Measurements from ENCODE around the gene RAET1L. TPM values are rescaled to one million over a fixed set of nuclear protein-coding genes. Genes with fewer than 3 reads are reported as not detected.
"Not testable (repeated sequence)": the region's sequence is repeated elsewhere in the genome, so short reads cannot be mapped to it uniquely, and the experiment has no call there.

The RAET1L gene
- total and polyA plus RNA-seq, 10 of the 15 experiments (the other 5 are each of a cell fraction or from before 2014, with no cell fraction given), result not detected

GRCh38 chr6:149969635-149970034, 55.7 kb downstream of the RAET1L start (continued):
- no peak for TF ChIP-seq ZBTB11 (CRISPR knock-in tag; IDR thresholded peaks at IDR 0.05)
- TF ChIP-seq PKNOX1 (IDR thresholded peaks at IDR 0.05), result no peak
- no peak for TF ChIP-seq ZNF24 (IDR thresholded peaks at IDR 0.05)
- TF ChIP-seq ESRRA (IDR thresholded peaks at IDR 0.05; ENCODE audit: low read length), result no peak
- TF ChIP-seq E2F4 (IDR thresholded peaks at IDR 0.05; ENCODE audit: low read depth, low read length), result no peak
- no peak for TF ChIP-seq MEF2B (IDR thresholded peaks at IDR 0.05; ENCODE audit: partially characterized antibody, poor library complexity, severe bottlenecking)
- no peak for TF ChIP-seq CBX5 (IDR thresholded peaks at IDR 0.05; ENCODE audit: low read depth)
- no peak for TF ChIP-seq WRNIP1 (IDR thresholded peaks at IDR 0.05; ENCODE audit: borderline replicate concordance, low read depth, low read length)

- H3K27ac ChIP-seq (ENCODE audit: control insufficient read depth, insufficient read depth); SMC1A ChIA-PET (ENCODE audit: uncharacterized antibody, unreplicated experiment); intact Hi-C loops (cut with micrococcal nuclease; ENCODE audit: unreplicated experiment); RAD21 ChIA-PET (ENCODE audit: unreplicated experiment); CTCF ChIA-PET; DNase-seq (ENCODE audit: low read depth, low spot score); H3K9ac ChIP-seq (ENCODE audit: control insufficient read depth, insufficient read depth, low read length); H2AFZ ChIP-seq (ENCODE audit: control insufficient read depth, low read depth, low read length); POLR2A ChIA-PET; ATAC-seq; H3K36me3 ChIP-seq (ENCODE audit: control insufficient read depth in 2 of 2, insufficient read depth in 2 of 2, low read length in 1 of 2); H3K4me1 ChIP-seq (ENCODE audit: control insufficient read depth, insufficient read depth, low read length); H4K20me1 ChIP-seq (ENCODE audit: control insufficient read depth, insufficient read depth); H3K4me3 ChIP-seq; H3K79me2 ChIP-seq (ENCODE audit: control insufficient read depth, insufficient read depth, low read length); BruUV-seq (replicated peaks); in situ Hi-C loops (cut with MboI); H3K4me2 ChIP-seq (ENCODE audit: control insufficient read depth, insufficient read depth): not testable (repeated sequence)
- FAIRE-seq, result peak; percentile 49
- H3K9me3 ChIP-seq (replicated peaks; ENCODE audit: control insufficient read depth, insufficient read depth, low read length), result peaks cover 16% of the 10 kb centered on the region; the same call in 2 of the 3 replicates
- WGBS (ENCODE audit: insufficient coverage, insufficient replicate concordance, low lambda C conversion rate, missing lambda C conversion rate), result 38% methylated on average over 2 of the region's 2 CpGs
- peaks cover 13 to 17% of the 10 kb centered on the region in 2 experiments for H3K27me3 ChIP-seq (replicated peaks in 1 of 2; ENCODE audit: control insufficient read depth in 2 of 2, insufficient read depth in 2 of 2, low read length in 1 of 2)
Observed at GRCh38 chr6:149968909-149969308, 56.4 kb downstream of the RAET1L start.

Other genes starting within 250 kb of the RAET1L start
- under 0.01 TPM in 1 of 2 replicates, not detected in the other for gene LRP11, start 161.2 kb downstream of the RAET1L start, total RNA-seq (2014; rRNA removed)
- not detected in 2 replicates for gene LRP11, start 161.2 kb downstream of the RAET1L start, total RNA-seq (2014; rRNA removed; fragmentation: Illumina TruSeq; extraction: Trizol)
- 0.05 and 0.23 TPM in 2 replicates for gene LRP11, start 161.2 kb downstream of the RAET1L start, total RNA-seq (2021)
- gene LRP11, start 161.2 kb downstream of the RAET1L start, polyA plus RNA-seq (2011; rRNA removed), result not detected in 2 replicates
- gene LRP11, start 161.2 kb downstream of the RAET1L start, polyA plus RNA-seq (2014; fragmentation: Illumina TruSeq; extraction: Trizol), result 0.01 TPM in 1 of 2 replicates, not detected in the other
- under 1 TPM in 1 of 2 experiments, not detected in 1; 0.04 TPM for gene LRP11, start 161.2 kb downstream of the RAET1L start, polyA plus RNA-seq (2014; fragmentation: Nextera tagmentation; extraction: Ambion mirVana)
- not detected in 2 replicates for gene LRP11, start 161.2 kb downstream of the RAET1L start, polyA plus RNA-seq (2014; rRNA removed)
- gene LRP11, start 161.2 kb downstream of the RAET1L start, polyA plus RNA-seq (2016; fragmentation: Nextera tagmentation; extraction: Ambion mirVana), result not detected
- gene RAET1E, start 127.4 kb downstream of the RAET1L start, total RNA-seq (2014; rRNA removed), result not detected in 2 replicates
- gene RAET1E, start 127.4 kb downstream of the RAET1L start, total RNA-seq (2014; rRNA removed; fragmentation: Illumina TruSeq; extraction: Trizol), result not detected in 2 replicates
- gene RAET1E, start 127.4 kb downstream of the RAET1L start, total RNA-seq (2021), result not detected in 2 replicates
- not detected in 2 replicates for gene RAET1E, start 127.4 kb downstream of the RAET1L start, polyA plus RNA-seq (2011; rRNA removed)
- gene RAET1E, start 127.4 kb downstream of the RAET1L start, polyA plus RNA-seq (2014; fragmentation: Illumina TruSeq; extraction: Trizol), result not detected in 2 replicates
- not detected for gene RAET1E, start 127.4 kb downstream of the RAET1L start, polyA plus RNA-seq (2014; fragmentation: Nextera tagmentation; extraction: Ambion mirVana)
- gene RAET1E, start 127.4 kb downstream of the RAET1L start, polyA plus RNA-seq (2014; rRNA removed), result 0.10 TPM in 1 of 2 replicates, not detected in the other
- gene RAET1E, start 127.4 kb downstream of the RAET1L start, polyA plus RNA-seq (2016; fragmentation: Nextera tagmentation; extraction: Ambion mirVana), result not detected
- not detected in 2 replicates for gene RAET1G, start 102.4 kb downstream of the RAET1L start, total RNA-seq (2014; rRNA removed)
- not detected in 2 replicates for gene RAET1G, start 102.4 kb downstream of the RAET1L start, total RNA-seq (2014; rRNA removed; fragmentation: Illumina TruSeq; extraction: Trizol)
- gene RAET1G, start 102.4 kb downstream of the RAET1L start, total RNA-seq (2021), result not detected in 2 replicates
- not detected in 2 replicates for gene RAET1G, start 102.4 kb downstream of the RAET1L start, polyA plus RNA-seq (2011; rRNA removed)
- not detected in 2 replicates for gene RAET1G, start 102.4 kb downstream of the RAET1L start, polyA plus RNA-seq (2014; fragmentation: Illumina TruSeq; extraction: Trizol)
- gene RAET1G, start 102.4 kb downstream of the RAET1L start, polyA plus RNA-seq (2014; fragmentation: Nextera tagmentation; extraction: Ambion mirVana), result not detected
- not detected in 2 replicates for gene RAET1G, start 102.4 kb downstream of the RAET1L start, polyA plus RNA-seq (2014; rRNA removed)
- not detected for gene RAET1G, start 102.4 kb downstream of the RAET1L start, polyA plus RNA-seq (2016; fragmentation: Nextera tagmentation; extraction: Ambion mirVana)
- gene ULBP2, start 83.5 kb downstream of the RAET1L start, total RNA-seq (2014; rRNA removed), result 0.11 and 0.23 TPM in 2 replicates
- 0.14 TPM in 1 of 2 replicates, not detected in the other for gene ULBP2, start 83.5 kb downstream of the RAET1L start, total RNA-seq (2014; rRNA removed; fragmentation: Illumina TruSeq; extraction: Trizol)
- not detected in 2 replicates for gene ULBP2, start 83.5 kb downstream of the RAET1L start, total RNA-seq (2021)
- gene ULBP2, start 83.5 kb downstream of the RAET1L start, polyA plus RNA-seq (2011; rRNA removed), result 1.2 and 2.5 TPM in 2 replicates
- 0.22 TPM in 1 of 2 replicates, not detected in the other for gene ULBP2, start 83.5 kb downstream of the RAET1L start, polyA plus RNA-seq (2014; fragmentation: Illumina TruSeq; extraction: Trizol)
- gene ULBP2, start 83.5 kb downstream of the RAET1L start, polyA plus RNA-seq (2014; fragmentation: Nextera tagmentation; extraction: Ambion mirVana), result under 1 TPM; 0.20 to 0.21 TPM
- gene ULBP2, start 83.5 kb downstream of the RAET1L start, polyA plus RNA-seq (2014; rRNA removed), result 0.08 TPM in 1 of 2 replicates, not detected in the other
- under 1 TPM; 0.16 to 0.71 TPM for gene ULBP2, start 83.5 kb downstream of the RAET1L start, polyA plus RNA-seq (2016; fragmentation: Nextera tagmentation; extraction: Ambion mirVana)
- gene ULBP1, start 61.6 kb downstream of the RAET1L start, total RNA-seq (2014; rRNA removed), result not detected in 2 replicates
- not detected in 2 replicates for gene ULBP1, start 61.6 kb downstream of the RAET1L start, total RNA-seq (2014; rRNA removed; fragmentation: Illumina TruSeq; extraction: Trizol)
- not detected in 2 replicates for gene ULBP1, start 61.6 kb downstream of the RAET1L start, total RNA-seq (2021)
- 0.10 and 0.12 TPM in 2 replicates for gene ULBP1, start 61.6 kb downstream of the RAET1L start, polyA plus RNA-seq (2011; rRNA removed)
- gene ULBP1, start 61.6 kb downstream of the RAET1L start, polyA plus RNA-seq (2014; fragmentation: Illumina TruSeq; extraction: Trizol), result 0.04 TPM in 1 of 2 replicates, not detected in the other
- gene ULBP1, start 61.6 kb downstream of the RAET1L start, polyA plus RNA-seq (2014; fragmentation: Nextera tagmentation; extraction: Ambion mirVana), result under 1 TPM in 1 of 2 experiments, not detected in 1; 0.02 TPM
- not detected in 2 replicates for gene ULBP1, start 61.6 kb downstream of the RAET1L start, polyA plus RNA-seq (2014; rRNA removed)
- not detected for gene ULBP1, start 61.6 kb downstream of the RAET1L start, polyA plus RNA-seq (2016; fragmentation: Nextera tagmentation; extraction: Ambion mirVana)
- 0.22 TPM in 1 of 2 replicates, not detected in the other for gene ULBP3, start 43.6 kb upstream of the RAET1L start, total RNA-seq (2014; rRNA removed)
- gene ULBP3, start 43.6 kb upstream of the RAET1L start, total RNA-seq (2014; rRNA removed; fragmentation: Illumina TruSeq; extraction: Trizol), result not detected in 2 replicates
- gene ULBP3, start 43.6 kb upstream of the RAET1L start, total RNA-seq (2021), result not detected in 2 replicates
- 0.16 and 0.17 TPM in 2 replicates for gene ULBP3, start 43.6 kb upstream of the RAET1L start, polyA plus RNA-seq (2011; rRNA removed)
- not detected in 2 replicates for gene ULBP3, start 43.6 kb upstream of the RAET1L start, polyA plus RNA-seq (2014; fragmentation: Illumina TruSeq; extraction: Trizol)
- not detected for gene ULBP3, start 43.6 kb upstream of the RAET1L start, polyA plus RNA-seq (2014; fragmentation: Nextera tagmentation; extraction: Ambion mirVana)
- gene ULBP3, start 43.6 kb upstream of the RAET1L start, polyA plus RNA-seq (2014; rRNA removed), result 0.08 TPM in 1 of 2 replicates, not detected in the other
- not detected for gene ULBP3, start 43.6 kb upstream of the RAET1L start, polyA plus RNA-seq (2016; fragmentation: Nextera tagmentation; extraction: Ambion mirVana)
- 0.11 TPM in 1 of 2 replicates, not detected in the other for gene PPP1R14C, start 117.5 kb upstream of the RAET1L start, total RNA-seq (2014; rRNA removed)
- not detected in 2 replicates for gene PPP1R14C, start 117.5 kb upstream of the RAET1L start, total RNA-seq (2014; rRNA removed; fragmentation: Illumina TruSeq; extraction: Trizol)
- 0.08 TPM in 1 of 2 replicates, not detected in the other for gene PPP1R14C, start 117.5 kb upstream of the RAET1L start, total RNA-seq (2021)
- gene PPP1R14C, start 117.5 kb upstream of the RAET1L start, polyA plus RNA-seq (2011; rRNA removed), result 0.06 TPM in 1 of 2 replicates, not detected in the other
- 0.07 TPM in 1 of 2 replicates, not detected in the other for gene PPP1R14C, start 117.5 kb upstream of the RAET1L start, polyA plus RNA-seq (2014; fragmentation: Illumina TruSeq; extraction: Trizol)
- under 1 TPM; 0.09 to 0.16 TPM for gene PPP1R14C, start 117.5 kb upstream of the RAET1L start, polyA plus RNA-seq (2014; fragmentation: Nextera tagmentation; extraction: Ambion mirVana)
- gene PPP1R14C, start 117.5 kb upstream of the RAET1L start, polyA plus RNA-seq (2014; rRNA removed), result 0.05 and 0.09 TPM in 2 replicates
- 1 to 10 TPM in 1 of 2 experiments, under 1 TPM in 1; 0.42 to 1.6 TPM for gene PPP1R14C, start 117.5 kb upstream of the RAET1L start, polyA plus RNA-seq (2016; fragmentation: Nextera tagmentation; extraction: Ambion mirVana)